Neural crest cell (in vitro differentiated cells): ENCODE results near the gene MFSD12. TPM values are rescaled to one million over a fixed set of nuclear protein-coding genes. Genes with fewer than 3 reads are reported as not detected.
A peak's percentile ranks its signal among the peaks of the same experiment; 100 is the strongest.
"Not testable (repeated sequence)": the region's sequence is repeated elsewhere in the genome, so short reads cannot be mapped to it uniquely, and the experiment has no call there.

Experiments used
- DNase-seq: peaks from one replicate; pipeline ENCODE4 v3.0.0; 2021; ENCODE audit warnings: low read depth, mixed read lengths, low spot score
- H3K27ac Mint-ChIP-seq: one replicate; pipeline ENCODE4 v1.8.0; 2021; ENCODE audit warnings: mild to moderate bottlenecking, mixed read lengths; ENCODE audit not compliant: unreplicated experiment
- H3K27me3 Mint-ChIP-seq: 2 replicates; pipeline ENCODE4 v1.8.0; 2021; ENCODE audit warnings: low read depth, mild to moderate bottlenecking, mixed read lengths
- H3K36me3 Mint-ChIP-seq: 2 replicates; pipeline ENCODE4 v1.8.0; 2021; ENCODE audit warnings: low read depth, mild to moderate bottlenecking, mixed read lengths
- H3K4me1 Mint-ChIP-seq: 2 replicates; pipeline ENCODE4 v1.8.0; 2021; ENCODE audit warnings: mixed read lengths
- H3K4me3 Mint-ChIP-seq: one replicate; pipeline ENCODE4 v1.8.0; 2021; ENCODE audit warnings: mild to moderate bottlenecking, mixed read lengths
- H3K9me3 Mint-ChIP-seq: 2 replicates; pipeline ENCODE4 v1.8.0; 2021; ENCODE audit warnings: mixed read lengths
- CTCF ChIP-seq: fragments of 200-600 bp; sonication (generic); conservative IDR thresholded peaks from 2 replicates; pipeline ENCODE4 v1.5.0; 2021; ENCODE audit warnings: antibody characterized with exemption, mild to moderate bottlenecking
- total RNA-seq: library from RNA; stranded (reverse); gene quantifications from 2 replicates; pipeline ENCODE4 v1.2.1, GENCODE V29; 2021

The MFSD12 gene
- total RNA-seq, 1 donor from 2014 or later = 79.1 TPM

DNA sequence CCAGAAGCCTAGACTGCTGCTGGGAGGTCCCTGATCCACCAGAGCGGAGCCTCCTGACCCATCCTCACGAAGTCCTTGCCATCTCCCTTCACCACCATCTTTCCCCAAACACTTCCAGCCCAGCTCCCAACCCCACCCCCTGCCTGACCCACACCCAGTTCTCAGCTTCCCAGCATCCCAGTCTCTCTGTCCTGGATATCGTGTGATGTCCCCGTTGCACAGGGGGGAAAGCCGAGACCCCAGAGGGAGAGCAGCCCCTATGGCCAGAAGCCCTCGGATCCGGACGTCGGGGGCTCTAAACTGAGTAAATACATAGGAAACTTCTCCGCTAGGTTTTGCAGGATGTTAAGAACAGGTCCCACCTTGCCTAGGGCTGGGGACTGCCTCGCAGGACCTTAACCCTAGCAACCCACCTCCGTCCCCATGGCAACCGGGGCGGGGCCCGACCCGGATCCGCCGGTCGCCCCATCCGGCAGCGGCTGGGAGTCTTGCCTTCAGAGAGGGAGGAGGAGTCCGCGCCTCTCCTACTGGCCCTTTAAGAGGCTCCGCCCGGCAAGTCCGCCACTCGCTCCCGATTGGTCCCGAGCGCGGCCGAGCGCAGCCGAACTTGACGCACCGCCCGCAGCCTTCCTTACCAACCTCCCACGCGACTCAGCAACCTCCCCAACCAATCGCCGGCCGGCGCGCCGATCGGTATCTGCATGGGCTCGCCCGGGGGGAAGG is 14.9 kb upstream of the MFSD12 start:
- H3K4me1 Mint-ChIP-seq = peaks cover 41% of the 10 kb centered on the region
- peaks cover 10% of the 10 kb centered on the region for H3K36me3 Mint-ChIP-seq
- no peak for TF ChIP-seq CTCF
- H3K4me3 Mint-ChIP-seq = peak overlapping the region; percentile 95
- peaks cover 21% of the 10 kb centered on the region for H3K27me3 Mint-ChIP-seq
- H3K27ac Mint-ChIP-seq = no peak overlapping the region
- peak; percentile 96 for DNase-seq
- H3K9me3 Mint-ChIP-seq = no peaks in the 10 kb centered on the region

DNA sequence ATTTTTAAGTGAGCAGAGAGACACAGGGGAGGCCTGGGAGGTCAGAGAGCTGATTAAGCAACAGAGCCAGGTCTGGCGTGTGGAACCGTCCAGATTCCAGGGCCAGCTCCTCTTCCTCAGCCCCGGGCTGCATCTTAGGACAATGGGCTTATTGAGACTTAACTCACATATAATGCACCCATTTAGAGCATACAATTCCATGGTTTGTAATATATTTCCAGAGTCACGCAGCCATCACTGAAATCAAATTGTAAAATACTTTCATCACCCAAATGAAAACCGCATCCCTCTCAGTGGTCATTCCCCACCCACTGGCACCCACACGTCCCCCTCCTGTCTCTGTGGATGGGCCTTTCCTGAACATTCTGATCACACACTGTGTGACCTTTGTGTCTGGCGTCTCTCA is 13.2 kb upstream of the MFSD12 start:
- DNase-seq = no peak
- Mint-ChIP-seq H3K4me3 (peak overlapping the region; percentile 29), H3K27ac (no peak overlapping the region), H3K4me1 (peaks cover 37% of the 10 kb centered on the region), H3K9me3 (no peaks in the 10 kb centered on the region), H3K27me3 (peaks cover 13% of the 10 kb centered on the region), H3K36me3 (peaks cover 10% of the 10 kb centered on the region)
- TF ChIP-seq CTCF = no peak

DNA sequence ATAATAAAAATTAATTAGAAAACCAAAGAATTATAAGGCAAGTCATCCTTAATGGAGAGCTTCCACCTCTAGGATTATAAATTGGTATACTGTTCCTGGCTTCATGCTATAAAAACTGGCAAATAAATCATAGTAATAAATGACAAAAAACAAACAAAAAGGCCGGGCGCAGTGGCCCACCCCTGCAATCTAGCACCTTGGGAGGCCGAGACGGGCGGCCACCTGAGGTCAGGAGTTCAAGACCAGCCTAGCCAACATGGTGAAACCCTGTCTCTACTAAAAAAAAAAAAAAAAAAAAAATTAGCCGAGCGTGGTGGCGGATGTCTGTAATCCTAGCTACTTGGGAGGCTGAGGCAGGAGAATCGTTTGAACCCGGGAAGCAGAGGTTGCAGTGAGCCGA is 12.7 kb upstream of the MFSD12 start:
- not testable (repeated sequence) for H3K36me3 Mint-ChIP-seq, H3K27ac Mint-ChIP-seq, H3K4me3 Mint-ChIP-seq, H3K9me3 Mint-ChIP-seq, DNase-seq, H3K27me3 Mint-ChIP-seq
- H3K4me1 Mint-ChIP-seq = peaks cover 36% of the 10 kb centered on the region

GRCh38 chr19:3565139-3565538 is 7.8 kb upstream of the MFSD12 start:
- H3K27ac Mint-ChIP-seq = no peak overlapping the region
- TF ChIP-seq CTCF = no peak

DNA sequence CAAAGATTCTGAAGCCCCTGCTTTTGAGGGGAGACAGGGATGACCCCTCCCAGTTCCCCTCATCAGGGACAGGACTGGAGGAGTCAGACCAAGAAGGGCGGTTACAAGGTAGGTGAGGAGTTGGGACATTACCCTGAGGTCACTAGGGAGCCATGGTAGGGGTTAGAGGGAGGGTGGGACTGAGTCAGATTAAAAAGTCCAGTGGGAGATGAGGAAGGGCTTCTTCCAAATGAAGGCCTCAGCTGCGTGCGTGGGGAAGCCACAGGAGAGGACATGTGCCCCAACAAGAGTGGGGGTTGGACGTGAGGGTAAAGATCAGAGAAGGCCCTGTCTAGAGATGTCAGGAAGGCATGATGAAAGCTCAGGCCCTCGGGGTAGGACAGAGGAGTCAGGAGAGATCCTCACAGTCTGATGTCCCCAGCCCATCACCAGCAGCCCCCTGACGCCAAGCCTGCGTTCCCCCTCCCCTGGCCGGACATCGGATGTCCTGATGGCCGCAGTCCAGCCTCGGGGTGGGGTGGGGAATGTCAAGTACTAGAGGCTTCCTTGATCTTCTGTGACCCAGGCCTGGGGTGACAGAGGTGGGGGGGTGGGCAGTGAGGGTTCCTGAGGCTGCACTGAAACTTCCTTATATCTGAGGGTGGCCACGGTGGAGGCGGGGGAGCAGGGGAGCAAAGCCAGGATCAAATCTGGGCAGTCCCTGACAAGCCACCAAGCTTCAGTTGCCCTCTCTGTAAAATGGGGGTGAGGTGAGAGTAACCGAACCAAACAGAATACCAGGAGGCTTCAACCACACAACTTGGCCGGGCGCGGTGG is 6.5 kb upstream of the MFSD12 start:
- peaks cover 8% of the 10 kb centered on the region for H3K4me1 Mint-ChIP-seq
- H3K36me3 Mint-ChIP-seq = no peaks in the 10 kb centered on the region
- TF ChIP-seq CTCF = no peak
- no peak overlapping the region for H3K4me3 Mint-ChIP-seq
- H3K27me3 Mint-ChIP-seq = no peaks in the 10 kb centered on the region
- no peak overlapping the region for H3K27ac Mint-ChIP-seq
- H3K9me3 Mint-ChIP-seq = no peaks in the 10 kb centered on the region
- DNase-seq = no peak

More at GRCh38 chr19:3565139-3565538, 7.8 kb upstream of the MFSD12 start:
- H3K4me3 Mint-ChIP-seq = no peak overlapping the region
- DNase-seq = no peak
- no peaks in the 10 kb centered on the region for H3K27me3 Mint-ChIP-seq
- no peaks in the 10 kb centered on the region for H3K9me3 Mint-ChIP-seq
- no peaks in the 10 kb centered on the region for H3K36me3 Mint-ChIP-seq
- peaks cover 10% of the 10 kb centered on the region for H3K4me1 Mint-ChIP-seq

DNA sequence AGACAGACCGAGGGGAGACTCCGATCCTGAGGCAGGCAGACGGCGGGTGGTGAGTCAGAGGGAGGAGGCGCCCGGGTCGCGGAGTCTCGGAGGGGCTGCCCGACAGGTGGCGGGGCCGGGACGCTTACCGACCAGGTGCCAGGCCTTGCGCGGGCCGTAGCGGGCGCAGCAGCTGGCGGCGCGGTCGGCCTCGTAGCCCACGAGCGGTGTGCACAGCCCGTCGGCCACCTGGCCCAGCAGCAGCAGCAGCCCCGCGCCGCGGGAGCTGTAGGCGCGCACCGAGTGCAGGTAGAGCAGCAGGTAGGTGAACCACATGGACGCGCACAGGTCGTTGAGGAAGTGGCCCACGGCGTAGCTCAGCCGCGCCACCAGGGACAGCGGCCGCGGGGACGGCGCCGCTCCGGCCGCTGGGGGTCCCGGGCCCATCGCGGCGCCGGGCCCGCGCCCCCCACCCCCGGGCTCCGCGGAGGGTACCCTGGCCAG is 367 bp downstream of the MFSD12 start:
- H3K9me3 Mint-ChIP-seq = no peaks in the 10 kb centered on the region
- no peaks in the 10 kb centered on the region for H3K36me3 Mint-ChIP-seq
- peaks cover 2% of the 10 kb centered on the region for H3K27me3 Mint-ChIP-seq
- peak overlapping the region; percentile 93 for H3K4me3 Mint-ChIP-seq
- H3K27ac Mint-ChIP-seq = peak overlapping the region; percentile 71
- no peak for DNase-seq
- H3K4me1 Mint-ChIP-seq = peaks cover 25% of the 10 kb centered on the region
- peak; percentile 18 for TF ChIP-seq CTCF
